ENCODE measurements around the gene MLC1. TPM values are rescaled to one million over a fixed set of nuclear protein-coding genes. Genes with fewer than 3 reads are reported as not detected.

Gene MLC1
- total RNA-seq, 1 donor from 2014 or later: 2.3 TPM

DNA sequence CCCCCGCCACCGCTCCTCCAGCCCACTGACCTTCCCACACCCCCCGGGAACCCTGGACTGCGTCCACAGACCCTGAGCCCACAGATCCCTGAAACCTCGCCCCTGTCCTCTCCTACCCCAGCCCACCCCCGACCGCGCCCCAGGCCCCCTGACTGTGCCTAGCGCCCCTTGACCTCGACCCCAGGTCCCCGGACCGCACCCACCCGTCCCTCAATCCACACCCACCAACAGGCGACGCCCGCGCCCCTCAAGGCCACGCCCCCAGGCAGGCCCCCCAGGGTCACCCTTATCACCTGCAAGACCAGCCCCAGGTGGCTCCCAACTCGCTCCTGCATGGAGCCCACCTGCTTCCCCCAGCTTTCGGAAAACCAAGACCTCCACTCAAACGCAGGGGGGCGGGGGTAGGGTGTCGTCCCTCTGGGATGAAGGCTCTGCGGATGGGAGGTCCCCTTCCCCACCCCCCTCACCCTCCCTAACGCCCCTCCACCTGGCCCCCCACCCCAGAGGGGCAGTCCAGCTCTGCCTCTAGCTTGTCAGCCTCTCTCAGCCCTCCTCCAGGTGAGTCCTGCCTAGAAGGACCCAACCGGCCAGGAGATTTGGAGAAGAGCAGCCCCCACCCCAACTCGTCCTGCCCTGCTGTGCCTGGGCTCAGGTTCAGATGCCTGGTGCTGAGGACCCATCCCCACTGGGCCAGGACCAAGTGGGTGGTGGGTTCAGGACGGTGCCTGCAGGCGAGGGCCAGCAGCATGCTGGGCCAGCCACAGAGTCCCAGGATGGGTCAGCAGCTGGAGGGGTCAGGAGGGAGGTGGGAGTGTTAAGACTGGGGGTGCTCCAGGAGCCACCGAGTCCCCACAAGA is 69.5 kb downstream of the MLC1 start:
- Histone ChIP-seq H3K9me3 (no peaks in the 10 kb centered on the region), H3K36me3 (no peaks in the 10 kb centered on the region), H3K4me1 (peaks cover 6% of the 10 kb centered on the region), H3K4me3 (no peak overlapping the region), H3K27me3 (peaks cover 63% of the 10 kb centered on the region), H3K27ac (no peak overlapping the region)
- DNase-seq: peak; percentile 54
- TF ChIP-seq, protein P1, sequence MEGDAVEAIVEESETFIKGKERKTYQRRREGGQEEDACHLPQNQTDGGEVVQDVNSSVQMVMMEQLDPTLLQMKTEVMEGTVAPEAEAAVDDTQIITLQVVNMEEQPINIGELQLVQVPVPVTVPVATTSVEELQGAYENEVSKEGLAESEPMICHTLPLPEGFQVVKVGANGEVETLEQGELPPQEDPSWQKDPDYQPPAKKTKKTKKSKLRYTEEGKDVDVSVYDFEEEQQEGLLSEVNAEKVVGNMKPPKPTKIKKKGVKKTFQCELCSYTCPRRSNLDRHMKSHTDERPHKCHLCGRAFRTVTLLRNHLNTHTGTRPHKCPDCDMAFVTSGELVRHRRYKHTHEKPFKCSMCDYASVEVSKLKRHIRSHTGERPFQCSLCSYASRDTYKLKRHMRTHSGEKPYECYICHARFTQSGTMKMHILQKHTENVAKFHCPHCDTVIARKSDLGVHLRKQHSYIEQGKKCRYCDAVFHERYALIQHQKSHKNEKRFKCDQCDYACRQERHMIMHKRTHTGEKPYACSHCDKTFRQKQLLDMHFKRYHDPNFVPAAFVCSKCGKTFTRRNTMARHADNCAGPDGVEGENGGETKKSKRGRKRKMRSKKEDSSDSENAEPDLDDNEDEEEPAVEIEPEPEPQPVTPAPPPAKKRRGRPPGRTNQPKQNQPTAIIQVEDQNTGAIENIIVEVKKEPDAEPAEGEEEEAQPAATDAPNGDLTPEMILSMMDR (IDR thresholded peaks at IDR 0.05): no peak
- no peak for ATAC-seq
- intact Hi-C loops (cut with DNase I): no loop called here

- TF ChIP-seq, protein P1 (IDR thresholded peaks at IDR 0.05): no peak
- H3K27me3 ChIP-seq: peaks cover 71% of the 10 kb centered on the region
- intact Hi-C loops (cut with DNase I): no loop called here
- ATAC-seq: no peak
- no peaks in the 10 kb centered on the region for H3K36me3 ChIP-seq
- H3K4me1 ChIP-seq: peaks cover 6% of the 10 kb centered on the region
- H3K27ac ChIP-seq: no peak overlapping the region
- no peak overlapping the region for H3K4me3 ChIP-seq
- DNase-seq: peak; percentile 62
- H3K9me3 ChIP-seq: no peaks in the 10 kb centered on the region
Observed at GRCh38 chr22:50014655-50015401, 70.4 kb downstream of the MLC1 start.

DNA sequence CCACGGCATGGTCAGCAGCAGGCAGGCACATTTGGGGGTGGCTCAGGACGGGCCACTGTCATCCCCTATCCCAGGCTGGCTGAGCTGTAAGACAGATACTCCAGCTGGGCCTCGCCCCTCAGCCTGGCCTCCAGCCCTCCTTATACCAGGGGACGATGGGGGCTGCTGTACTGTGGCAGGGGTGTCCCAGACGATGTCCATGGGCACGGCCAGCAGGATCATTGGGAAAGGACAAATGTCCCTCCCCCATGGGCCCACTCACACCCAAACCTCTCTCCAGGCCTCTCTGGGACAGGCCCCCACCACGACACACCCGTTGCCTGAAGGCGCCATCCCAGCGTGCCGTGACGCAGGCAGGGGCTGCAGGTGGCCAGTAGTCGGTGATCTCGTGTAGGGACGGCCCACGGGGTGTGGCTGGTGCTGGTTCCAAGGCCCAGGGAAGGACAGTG is 71.1 kb downstream of the MLC1 start:
- H3K9me3 ChIP-seq: no peaks in the 10 kb centered on the region
- no peaks in the 10 kb centered on the region for H3K36me3 ChIP-seq
- no peak overlapping the region for H3K27ac ChIP-seq
- H3K4me3 ChIP-seq: no peak overlapping the region
- DNase-seq: peak; percentile 59
- intact Hi-C loops (cut with DNase I): no loop called here
- no peak for ATAC-seq
- TF ChIP-seq, protein P1 (IDR thresholded peaks at IDR 0.05): no peak
- peaks cover 6% of the 10 kb centered on the region for H3K4me1 ChIP-seq
- peaks cover 73% of the 10 kb centered on the region for H3K27me3 ChIP-seq

GRCh38 chr22:50012211-50013181 is 72.7 kb downstream of the MLC1 start, which contains the start of gene IL17REL:
Gene IL17REL (minus strand): TSS chr22:50012765. CDS start chr22:50012646, 119 bp downstream.
- H3K4me3 ChIP-seq: no peak within 1 kb of the TSS
- ATAC-seq: no peak
- H3K27me3 ChIP-seq: peaks cover 72% of the 10 kb centered on the region
- H3K4me1 ChIP-seq: peaks cover 6% of the 10 kb centered on the region
- DNase-seq: peak; percentile 57
- H3K36me3 ChIP-seq: no peaks in the 10 kb centered on the region
- TF ChIP-seq, protein P1 (IDR thresholded peaks at IDR 0.05): peak; percentile 4
- H3K9me3 ChIP-seq: no peaks in the 10 kb centered on the region
- intact Hi-C loops (cut with DNase I): no loop called here
- H3K27ac ChIP-seq: no peak within 1 kb of the TSS
